ENCODE data around the gene DOK5.

Gene DOK5

GRCh38 chr20:54633374-54634355, 158.3 kb downstream of the DOK5 start:
- no peak for TF ChIP-seq TCF12 (IDR thresholded peaks at IDR 0.05; ENCODE audit: low read depth)
- no peak for TF ChIP-seq TAF1 (IDR thresholded peaks at IDR 0.05; ENCODE audit: low read depth)
- no peak for TF ChIP-seq CREB1 (IDR thresholded peaks at IDR 0.05; ENCODE audit: low read depth)
- no peak for TF ChIP-seq EP300 (IDR thresholded peaks at IDR 0.05; ENCODE audit: borderline replicate concordance)

- TF ChIP-seq TCF12 (IDR thresholded peaks at IDR 0.05; ENCODE audit: low read depth) (no peak), EGR1 (IDR thresholded peaks at IDR 0.05) (no peak), ZBTB7A (IDR thresholded peaks at IDR 0.05; ENCODE audit: low read depth) (no peak), TEAD4 (IDR thresholded peaks at IDR 0.05) (no peak), YY1 (IDR thresholded peaks at IDR 0.05; ENCODE audit: low read depth) (no peak), NFIC (IDR thresholded peaks at IDR 0.05) (no peak), CREB1 (IDR thresholded peaks at IDR 0.05; ENCODE audit: low read depth) (no peak), FOXM1 (IDR thresholded peaks at IDR 0.05; ENCODE audit: borderline replicate concordance, low read depth) (no peak), EP300 (IDR thresholded peaks at IDR 0.05; ENCODE audit: borderline replicate concordance) (no peak), TAF1 (IDR thresholded peaks at IDR 0.05; ENCODE audit: low read depth) (no peak), CEBPB (IDR thresholded peaks at IDR 0.05) (no peak)
Observed at GRCh38 chr20:54636575-54636974, 161.2 kb downstream of the DOK5 start.

- no peak for TF ChIP-seq ZBTB7A (IDR thresholded peaks at IDR 0.05; ENCODE audit: low read depth)
Observed at GRCh38 chr20:54639941-54640340, 164.5 kb downstream of the DOK5 start.

GRCh38 chr20:54640800-54641199, 165.4 kb downstream of the DOK5 start:
- TF ChIP-seq TCF12 (IDR thresholded peaks at IDR 0.05; ENCODE audit: low read depth) (no peak), FOXM1 (IDR thresholded peaks at IDR 0.05; ENCODE audit: borderline replicate concordance, low read depth) (no peak)

GRCh38 chr20:54642864-54643667, 167.7 kb downstream of the DOK5 start:
- no peak for TF ChIP-seq FOXM1 (IDR thresholded peaks at IDR 0.05; ENCODE audit: borderline replicate concordance, low read depth)
- no peak for TF ChIP-seq YY1 (IDR thresholded peaks at IDR 0.05; ENCODE audit: low read depth)
- TF ChIP-seq ZBTB7A (IDR thresholded peaks at IDR 0.05; ENCODE audit: low read depth): no peak
- TF ChIP-seq RAD21 (IDR thresholded peaks at IDR 0.05; ENCODE audit: low read depth): no peak
- TF ChIP-seq TCF12 (IDR thresholded peaks at IDR 0.05; ENCODE audit: low read depth): no peak
- TF ChIP-seq MAX (IDR thresholded peaks at IDR 0.05): no peak
- no peak for TF ChIP-seq EGR1 (IDR thresholded peaks at IDR 0.05)
- TF ChIP-seq USF1 (IDR thresholded peaks at IDR 0.05): no peak
- TF ChIP-seq EP300 (IDR thresholded peaks at IDR 0.05; ENCODE audit: borderline replicate concordance): no peak
- no peak for TF ChIP-seq NFIC (IDR thresholded peaks at IDR 0.05)
- TF ChIP-seq CREB1 (IDR thresholded peaks at IDR 0.05; ENCODE audit: low read depth): no peak
- no peak for TF ChIP-seq TAF1 (IDR thresholded peaks at IDR 0.05; ENCODE audit: low read depth)
- TF ChIP-seq CEBPB (IDR thresholded peaks at IDR 0.05): no peak
- TF ChIP-seq REST (IDR thresholded peaks at IDR 0.05; ENCODE audit: low read depth): no peak
- no peak for TF ChIP-seq TEAD4 (IDR thresholded peaks at IDR 0.05)

GRCh38 chr20:54643761-54644160, 168.4 kb downstream of the DOK5 start:
- TF ChIP-seq EP300 (IDR thresholded peaks at IDR 0.05; ENCODE audit: borderline replicate concordance) (no peak), FOXM1 (IDR thresholded peaks at IDR 0.05; ENCODE audit: borderline replicate concordance, low read depth) (no peak), MAX (IDR thresholded peaks at IDR 0.05) (no peak), YY1 (IDR thresholded peaks at IDR 0.05; ENCODE audit: low read depth) (no peak), NFIC (IDR thresholded peaks at IDR 0.05) (no peak), USF1 (IDR thresholded peaks at IDR 0.05) (no peak), EGR1 (IDR thresholded peaks at IDR 0.05) (no peak), RAD21 (IDR thresholded peaks at IDR 0.05; ENCODE audit: low read depth) (no peak), CEBPB (IDR thresholded peaks at IDR 0.05) (no peak), TCF12 (IDR thresholded peaks at IDR 0.05; ENCODE audit: low read depth) (no peak), TEAD4 (IDR thresholded peaks at IDR 0.05) (no peak), REST (IDR thresholded peaks at IDR 0.05; ENCODE audit: low read depth) (no peak), CREB1 (IDR thresholded peaks at IDR 0.05; ENCODE audit: low read depth) (no peak), ZBTB7A (IDR thresholded peaks at IDR 0.05; ENCODE audit: low read depth) (no peak), TAF1 (IDR thresholded peaks at IDR 0.05; ENCODE audit: low read depth) (no peak)
